H1 (cell line): ENCODE results near the gene FRMD4A. TPM values are rescaled to one million over a fixed set of nuclear protein-coding genes. Genes with fewer than 3 reads are reported as not detected.

Experiments used
- CTCF ChIA-PET: fragments of 300-600 bp; sonication (Branson Sonifier 250); formaldehyde crosslinking; loops from one replicate; lab custom pipeline; 2021; ENCODE audit not compliant: partially characterized antibody; lab: Charles Lee
- POLR2A ChIA-PET: fragments of 300-600 bp; sonication (Branson Sonifier 250); formaldehyde crosslinking; loops from one replicate; lab custom pipeline; 2021; ENCODE audit warnings: inconsistent platforms; ENCODE audit not compliant: partially characterized antibody; lab: Charles Lee
- DNase-seq, 2 experiments: peaks; one replicate each; pipeline versions ENCODE4 v3.0.0 to v3.0.0-alpha.2; 2010 to 2022; ENCODE audit warnings: low spot score in 2 of 2, low read depth in 1 of 2, mixed read lengths in 1 of 2
- FAIRE-seq: peaks from 2 replicates; lab custom pipeline; 2011; peaks lifted over from hg19 to GRCh38; lab: Jason Lieb, UNC
- H2AFZ ChIP-seq: 2 replicates; pipeline ENCODE4 v1.8.1; 2012; ENCODE audit warnings: low read length, inconsistent platforms
- H2AK5ac ChIP-seq: 2 replicates; pipeline ENCODE4 v1.6.1; 2013; ENCODE audit warnings: low read depth, low read length
- H2BK120ac ChIP-seq: replicated peaks from 2 replicates; pipeline ENCODE3; 2013; ENCODE audit warnings: low read depth, low read length, inconsistent platforms
- H2BK12ac ChIP-seq: 2 replicates; pipeline ENCODE4 v1.6.1; 2013; ENCODE audit warnings: low read depth, low read length
- H2BK15ac ChIP-seq: 2 replicates; pipeline ENCODE4 v1.6.1; 2013; ENCODE audit warnings: low read length
- H2BK20ac ChIP-seq: 2 replicates; pipeline ENCODE4 v1.6.1; 2013; ENCODE audit warnings: low read length
- H2BK5ac ChIP-seq: 2 replicates; pipeline ENCODE4 v1.6.1; 2013; ENCODE audit warnings: low read depth, low read length
- H3K14ac ChIP-seq: 2 replicates; pipeline ENCODE4 v1.6.1; 2013; ENCODE audit warnings: inconsistent platforms; ENCODE audit not compliant: insufficient read length
- H3K18ac ChIP-seq: 2 replicates; pipeline ENCODE4 v1.6.1; 2013; ENCODE audit warnings: low read length; ENCODE audit errors: extremely low read depth
- H3K23ac ChIP-seq: 2 replicates; pipeline ENCODE4 v1.6.1; 2013; ENCODE audit warnings: inconsistent platforms; ENCODE audit not compliant: insufficient read length
- H3K23me2 ChIP-seq: 2 replicates; pipeline ENCODE4 v1.6.1; 2013; ENCODE audit warnings: low read depth, low read length
- H3K27ac ChIP-seq: 2 replicates; pipeline ENCODE4 v1.6.1; 2011; ENCODE audit warnings: low read depth, low read length, inconsistent platforms
- H3K27me3 ChIP-seq, 4 experiments: replicated peaks in 1 of 4; 1 replicate in 1 of 4; 2 replicates in 3 of 4; pipeline versions ENCODE4 v1.6.1 to v1.8.1; 2011 to 2013; ENCODE audit warnings: low read length in 3 of 4, mild to moderate bottlenecking in 3 of 4, inconsistent platforms in 2 of 4, mixed read lengths in 2 of 4, moderate library complexity in 1 of 4; ENCODE audit not compliant: control insufficient read depth in 3 of 4, insufficient read depth in 3 of 4; ENCODE audit errors: extremely low read depth in 1 of 4
- H3K36me3 ChIP-seq, 4 experiments: 2 replicates each; pipeline versions ENCODE4 v1.6.1 to v1.8.1; 2011 to 2013; ENCODE audit warnings: mild to moderate bottlenecking in 4 of 4, low read length in 3 of 4, moderate library complexity in 2 of 4, control low read depth in 1 of 4, inconsistent platforms in 1 of 4; ENCODE audit not compliant: insufficient read depth in 4 of 4, control insufficient read depth in 2 of 4
- H3K4ac ChIP-seq: replicated peaks from 2 replicates; pipeline ENCODE3; 2013; ENCODE audit warnings: low read length, low read depth, mixed read lengths, inconsistent platforms; ENCODE audit not compliant: insufficient read length
- H3K4me1 ChIP-seq, 4 experiments: replicated peaks in 1 of 4; 1 replicate in 1 of 4; 2 replicates in 3 of 4; pipeline versions ENCODE4 v1.6.1 to v1.8.1; 2011 to 2013; ENCODE audit warnings: low read length in 3 of 4, inconsistent platforms in 2 of 4, mixed read lengths in 1 of 4; ENCODE audit not compliant: insufficient read depth in 4 of 4, control insufficient read depth in 3 of 4
- H3K4me2 ChIP-seq, 2 experiments: 2 replicates each; pipeline versions ENCODE4 v1.6.1 to v1.8.1; 2011 to 2013; ENCODE audit warnings: low read depth in 2 of 2, low read length in 2 of 2, control low read depth in 1 of 2, inconsistent platforms in 1 of 2, mild to moderate bottlenecking in 1 of 2; ENCODE audit not compliant: insufficient read depth in 1 of 2
- H3K4me3 ChIP-seq, 4 experiments: fragments of 200-600, 300-600 bp in 1 of 4; sonication (generic), shearing (Covaris generic), sonication (Bioruptor Twin) in 1 of 4; 2 replicates each; pipeline versions ENCODE4 v1.5.1 to v1.8.1; 2011 to 2016; ENCODE audit warnings: low read length in 4 of 4, low read depth in 3 of 4, control low read depth in 2 of 4, inconsistent platforms in 2 of 4, mild to moderate bottlenecking in 2 of 4, mixed read lengths in 1 of 4, moderate library complexity in 1 of 4; ENCODE audit not compliant: insufficient read depth in 2 of 4; ENCODE audit errors: extremely low read depth in 1 of 4
- H3K56ac ChIP-seq: replicated peaks from 2 replicates; pipeline ENCODE3; 2013; ENCODE audit warnings: low read depth, mild to moderate bottlenecking, mixed read lengths, low read length, inconsistent platforms; ENCODE audit not compliant: insufficient read length
- H3K79me1 ChIP-seq: 2 replicates; pipeline ENCODE4 v1.6.1; 2013; ENCODE audit warnings: low read depth, low read length, control low read depth
- H3K79me2 ChIP-seq, 2 experiments: 2 replicates each; pipeline versions ENCODE4 v1.6.1 to v1.8.1; 2012 to 2013; ENCODE audit warnings: low read length in 2 of 2, mild to moderate bottlenecking in 2 of 2, inconsistent platforms in 1 of 2; ENCODE audit not compliant: insufficient read depth in 2 of 2, control insufficient read depth in 1 of 2
- H3K9ac ChIP-seq, 4 experiments: replicated peaks in 1 of 4; 1 replicate in 1 of 4; 2 replicates in 3 of 4; pipeline versions ENCODE4 v1.6.1 to v1.8.1; 2011 to 2013; ENCODE audit warnings: low read depth in 3 of 4, low read length in 3 of 4, control low read depth in 2 of 4, mild to moderate bottlenecking in 2 of 4, moderate library complexity in 2 of 4, inconsistent platforms in 1 of 4; ENCODE audit errors: extremely low read depth in 1 of 4
- H3K9me3 ChIP-seq, 2 experiments: 2 replicates each; pipeline versions ENCODE4 v1.6.1 to v1.8.1; 2012 to 2013; ENCODE audit warnings: mild to moderate bottlenecking in 2 of 2, moderate library complexity in 2 of 2, control low read depth in 1 of 2, inconsistent platforms in 1 of 2, low read depth in 1 of 2, low read length in 1 of 2, mixed read lengths in 1 of 2; ENCODE audit not compliant: insufficient read depth in 2 of 2
- H4K20me1 ChIP-seq, 2 experiments: replicated peaks in 1 of 2; 2 replicates each; pipeline versions ENCODE3 to v1.8.1; 2011 to 2013; ENCODE audit warnings: inconsistent platforms in 2 of 2, low read length in 2 of 2, mild to moderate bottlenecking in 1 of 2; ENCODE audit not compliant: insufficient read depth in 2 of 2, control insufficient read depth in 1 of 2
- H4K5ac ChIP-seq: 2 replicates; pipeline ENCODE4 v1.6.1; 2013; ENCODE audit warnings: low read length, low read depth, mixed read lengths, inconsistent platforms; ENCODE audit not compliant: insufficient read length
- H4K8ac ChIP-seq: 2 replicates; pipeline ENCODE4 v1.8.0; 2013; ENCODE audit warnings: mild to moderate bottlenecking, moderate library complexity, low read length, inconsistent platforms; ENCODE audit not compliant: insufficient read depth; ENCODE audit errors: extremely low read depth
- H4K91ac ChIP-seq: replicated peaks from 2 replicates; pipeline ENCODE3; 2013; ENCODE audit warnings: low read length, mixed read lengths, inconsistent platforms; ENCODE audit not compliant: insufficient read length
- BACH1 ChIP-seq: IDR thresholded peaks from 2 replicates; pipeline ENCODE4 v1.6.1; 2012; ENCODE audit warnings: low read length, improper control_type of control experiment
- CHD2 ChIP-seq: IDR thresholded peaks from 2 replicates; pipeline ENCODE4 v1.6.1; 2012; ENCODE audit warnings: low read length, improper control_type of control experiment
- CREB1 ChIP-seq: IDR thresholded peaks from 2 replicates; pipeline ENCODE4 v1.6.1; 2012; ENCODE audit warnings: inconsistent platforms
- CTBP2 ChIP-seq: IDR thresholded peaks from 2 replicates; pipeline ENCODE4 v1.7.0; 2011; ENCODE audit warnings: borderline replicate concordance, mild to moderate bottlenecking, moderate library complexity, mixed read lengths, low read length; ENCODE audit not compliant: insufficient read depth, insufficient read length
- EZH2 ChIP-seq: fragments of 200-600 bp; sonication (generic); IDR thresholded peaks from 2 replicates; pipeline ENCODE4 v1.7.1; 2012; ENCODE audit warnings: low read depth, mild to moderate bottlenecking, moderate library complexity, low read length, inconsistent platforms; ENCODE audit not compliant: severe bottlenecking
- HDAC6 ChIP-seq: IDR thresholded peaks from one replicate; pipeline ENCODE4 v1.7.1; 2012; ENCODE audit warnings: low read depth, mild to moderate bottlenecking, inconsistent platforms, low read length, moderate library complexity
- KDM4A ChIP-seq: IDR thresholded peaks from one replicate; pipeline ENCODE4 v1.7.1; 2012; ENCODE audit warnings: low read depth, mild to moderate bottlenecking, moderate library complexity, low read length, inconsistent platforms; ENCODE audit not compliant: severe bottlenecking
- KDM5A ChIP-seq: fragments of 200-600 bp; IDR thresholded peaks from 2 replicates; pipeline ENCODE4 v1.7.1; 2012; ENCODE audit warnings: mild to moderate bottlenecking, low read length, inconsistent platforms, mixed read lengths
- RNF2 ChIP-seq: fragments of 200-900, 300-1000 bp; sonication (generic); IDR thresholded peaks from 2 replicates; pipeline ENCODE4 v1.7.1; 2016; ENCODE audit warnings: borderline replicate concordance, low read depth, mild to moderate bottlenecking, antibody characterized with exemption, low read length; ENCODE audit not compliant: poor library complexity, severe bottlenecking; ENCODE audit errors: missing control alignments
- SP1 ChIP-seq: IDR thresholded peaks from 2 replicates; pipeline ENCODE4 v1.6.1; 2011; ENCODE audit warnings: low read depth, low read length
- TEAD4 ChIP-seq: IDR thresholded peaks from 2 replicates; pipeline ENCODE4 v1.6.1; 2012; ENCODE audit warnings: low read depth, low read length, inconsistent platforms, mixed read lengths
- WGBS, 2 experiments: shearing (Covaris generic) in 1 of 2; methylation state at CpG; one replicate each; pipeline versions ENCODE4 v1.1.6 to v1.1.7; 2013 to 2015; ENCODE audit warnings: low lambda C conversion rate in 2 of 2, mixed read lengths in 2 of 2, inconsistent platforms in 1 of 2, low coverage in 1 of 2, missing lambda C conversion rate in 1 of 2; ENCODE audit not compliant: insufficient replicate concordance in 2 of 2, insufficient coverage in 1 of 2, insufficient read length in 1 of 2; ENCODE audit errors: extremely low coverage in 1 of 2, missing lambda C conversion rate in 1 of 2; 5-methylcytosine and 5-hydroxymethylcytosine counted together
- polyA plus RNA-seq, 7 experiments: library from polyadenylated mRNA; depleted of rRNA in 3 of 7; stranded (reverse) in 5 of 7; unstranded in 2 of 7; fragments of >200 nt in 5 of 7; fragments of 200-250 nt in 2 of 7; gene quantifications; 1 replicate in 5 of 7; 2 replicates in 1 of 7; 4 replicates in 1 of 7; pipeline versions ENCODE4 v1.2.1 to v1.2.3, GENCODE V29; 2011 to 2013; ENCODE audit warnings: missing spikeins in 2 of 7, mixed read lengths in 2 of 7
- total RNA-seq: library from RNA; stranded (reverse); fragmentation: NEBNext Ultra II Directional; extraction: Animal tissue kit (Norgen Biotek cat#: 25700); gene quantifications from 2 replicates; pipeline ENCODE4 v1.2.1, GENCODE V29; 2021
- TF ChIP-seq, protein P1 (sequence below): IDR thresholded peaks from 2 replicates; pipeline ENCODE4 v1.6.1; 2011; ENCODE audit warnings: low read length, improper control_type of control experiment
- TF ChIP-seq, protein P2 (sequence below): IDR thresholded peaks from 2 replicates; pipeline ENCODE4 v1.6.1; 2012; ENCODE audit warnings: inconsistent platforms

Gene FRMD4A
- total and polyA plus RNA-seq, 2 of the 8 experiments (the other 6 are each of a cell fraction or from before 2014, with no cell fraction given), result 38.6 to 39.6 TPM

- H3K79me2 ChIP-seq, result no peaks in the 10 kb centered on the region
- H4K5ac ChIP-seq, result no peak overlapping the region
- H2BK15ac ChIP-seq, result no peak overlapping the region
- no peaks in the 10 kb centered on the region for H3K27me3 ChIP-seq
- no peak overlapping the region for H4K91ac ChIP-seq
- no peak overlapping the region for H2BK120ac ChIP-seq
- POLR2A ChIA-PET, result interaction anchor here (1.4 kb wide), 1 partner anchor 39 kb away, joined by 5 read pairs; no protein-coding TSS in a partner anchor
- H3K27ac ChIP-seq, result no peak overlapping the region
- H3K4me2 ChIP-seq, result no peak overlapping the region
- H3K4ac ChIP-seq, result no peak overlapping the region
- H3K79me1 ChIP-seq, result no peaks in the 10 kb centered on the region
- CTCF ChIA-PET, result no interaction called here
- H3K56ac ChIP-seq, result no peak overlapping the region
- H4K8ac ChIP-seq, result no peak overlapping the region
- H3K18ac ChIP-seq, result no peak overlapping the region
- H3K23me2 ChIP-seq, result no peaks in the 10 kb centered on the region
- H2BK5ac ChIP-seq, result no peak overlapping the region
- no peak overlapping the region for H3K4me3 ChIP-seq
- no peak overlapping the region for H3K14ac ChIP-seq
- DNase-seq (no peak), FAIRE-seq (no peak)
- WGBS, 2 experiments, result 92% methylated on average over 4 of the region's 4 CpGs; no CpG with 5 or more reads in 1 of the 2 experiments
- no peak overlapping the region for H2BK20ac ChIP-seq
- no peak overlapping the region for H2BK12ac ChIP-seq
- H4K20me1 ChIP-seq, result no peaks in the 10 kb centered on the region
- H3K4me1 ChIP-seq, result no peaks in the 10 kb centered on the region
- no peak overlapping the region for H2AK5ac ChIP-seq
- H3K36me3 ChIP-seq, result no peaks in the 10 kb centered on the region
- no peak overlapping the region for H3K9ac ChIP-seq
- no peak overlapping the region for H3K23ac ChIP-seq
- no peaks in the 10 kb centered on the region for H3K9me3 ChIP-seq
- H2AFZ ChIP-seq, result no peak overlapping the region
- TF ChIP-seq CHD2, result no peak
- TF ChIP-seq CTBP2, result no peak
- TF ChIP-seq KDM4A, result no peak
- no peak for TF ChIP-seq EZH2
- no peak for TF ChIP-seq BACH1
- no peak for TF ChIP-seq TEAD4
- no peak for TF ChIP-seq KDM5A
- TF ChIP-seq, protein P1, sequence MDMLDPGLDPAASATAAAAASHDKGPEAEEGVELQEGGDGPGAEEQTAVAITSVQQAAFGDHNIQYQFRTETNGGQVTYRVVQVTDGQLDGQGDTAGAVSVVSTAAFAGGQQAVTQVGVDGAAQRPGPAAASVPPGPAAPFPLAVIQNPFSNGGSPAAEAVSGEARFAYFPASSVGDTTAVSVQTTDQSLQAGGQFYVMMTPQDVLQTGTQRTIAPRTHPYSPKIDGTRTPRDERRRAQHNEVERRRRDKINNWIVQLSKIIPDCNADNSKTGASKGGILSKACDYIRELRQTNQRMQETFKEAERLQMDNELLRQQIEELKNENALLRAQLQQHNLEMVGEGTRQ, result no peak
- no peak for TF ChIP-seq SP1
- TF ChIP-seq, protein P2, sequence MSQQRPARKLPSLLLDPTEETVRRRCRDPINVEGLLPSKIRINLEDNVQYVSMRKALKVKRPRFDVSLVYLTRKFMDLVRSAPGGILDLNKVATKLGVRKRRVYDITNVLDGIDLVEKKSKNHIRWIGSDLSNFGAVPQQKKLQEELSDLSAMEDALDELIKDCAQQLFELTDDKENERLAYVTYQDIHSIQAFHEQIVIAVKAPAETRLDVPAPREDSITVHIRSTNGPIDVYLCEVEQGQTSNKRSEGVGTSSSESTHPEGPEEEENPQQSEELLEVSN, result no peak
- no peak for TF ChIP-seq HDAC6
- TF ChIP-seq RNF2, result no peak
- no peak for TF ChIP-seq CREB1
Observed at GRCh38 chr10:14146501-14146900, 184.2 kb downstream of the FRMD4A start.
